Motor neuron (in vitro differentiated cells): Measurements from ENCODE around the gene DEPDC7. TPM values are rescaled to one million over a fixed set of nuclear protein-coding genes. Genes with fewer than 3 reads are reported as not detected.
A peak's percentile ranks its signal among the peaks of the same experiment; 100 is the strongest.
"Not testable (repeated sequence)": the region's sequence is repeated elsewhere in the genome, so short reads cannot be mapped to it uniquely, and the experiment has no call there.

ENCODE experiments used
- ATAC-seq, 8 experiments: fragments of 200-7000 bp; cut with Tn5 transposase; replicated peaks in 6 of 8; 2 replicates each; pipeline ENCODE4 v1.8.0; 2021; ENCODE audit warnings: mild to moderate bottlenecking in 8 of 8, moderate library complexity in 8 of 8
- H3K27ac ChIP-seq, 2 donors: fragments of 250-450 bp; sonication (Bioruptor Pico); 2 replicates each; pipeline ENCODE4 v1.9.0; 2021; ENCODE audit warnings: antibody characterized with exemption in 2 of 2, mild to moderate bottlenecking in 2 of 2, moderate library complexity in 1 of 2
- H3K4me1 ChIP-seq, 2 donors: fragments of 250-450 bp; sonication (Bioruptor Pico); replicated peaks in 1 of 2; 2 replicates each; pipeline ENCODE4 v1.6.1; 2021; ENCODE audit warnings: antibody characterized with exemption in 2 of 2, mild to moderate bottlenecking in 2 of 2, moderate library complexity in 1 of 2
- H3K4me3 ChIP-seq, 5 donors: fragments of 250-450 bp; sonication (Bioruptor Pico); 2 replicates each; pipeline ENCODE4 v1.9.0; 2021; ENCODE audit warnings: antibody characterized with exemption in 5 of 5, mild to moderate bottlenecking in 5 of 5, moderate library complexity in 4 of 5
- WGBS, 10 experiments: fragments of 450-650 bp; shearing (Covaris generic); methylation state at CpG; one replicate each; pipeline ENCODE4 v1.0.0; 2022; 5-methylcytosine and 5-hydroxymethylcytosine counted together
- in situ Hi-C, 9 experiments: fragments of 400-800 bp; cut with MboI; loops; one replicate each; pipeline ENCODE4 v1.15.0; 2021; ENCODE audit warnings: low sequenced_read_pairs in 9 of 9, low pct_unique_long_range_greater_than_20kb in 2 of 9; ENCODE audit not compliant: unreplicated experiment in 9 of 9
- total RNA-seq, 8 experiments: library from RNA; unstranded; fragments of 300-600 nt; gene quantifications; 2 replicates each; pipeline versions ENCODE4 v1.2.3 to v1.2.4, GENCODE V29; 2022

The DEPDC7 gene
- total RNA-seq, 8 experiments from 2014 or later = 1.4 to 6.0 (median 4.2) TPM

GRCh38 chr11:33049565-33050408 is 34.1 kb downstream of the DEPDC7 start:
- H3K27ac ChIP-seq, ATAC-seq, H3K4me3 ChIP-seq, H3K4me1 ChIP-seq: not testable (repeated sequence)
- WGBS, 10 experiments = 80 to 100% (median 83%) methylated on average over 1 to 2 of the region's 3 CpGs; no CpG with 5 or more reads in 3 of the 10 experiments
- in situ Hi-C loops = loop anchor here in 4 of 9 experiments (25.0 kb wide), 2 partner anchors 87 to 237 kb away; no protein-coding TSS in a partner anchor

DNA sequence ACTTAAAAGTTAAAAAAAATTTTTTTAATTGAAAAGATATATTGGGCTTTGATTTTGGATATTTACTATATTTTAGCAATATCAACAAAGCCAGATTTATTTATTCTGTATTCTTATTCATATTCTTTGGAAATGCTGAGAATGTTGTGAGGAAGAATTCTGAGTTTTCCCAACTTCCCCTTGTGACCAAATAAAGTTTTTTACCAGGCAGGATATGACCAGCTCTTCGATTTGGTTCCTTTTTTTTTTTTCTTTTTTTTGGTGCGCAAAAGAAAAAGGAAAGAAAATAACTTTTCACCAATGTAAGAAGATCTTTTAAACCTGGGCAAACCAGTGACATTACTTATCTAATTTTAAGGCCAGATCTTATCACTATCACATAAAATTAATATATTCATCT is 36.6 kb downstream of the DEPDC7 start:
- no peak for ATAC-seq
- H3K4me1 ChIP-seq = no peaks in the 10 kb centered on the region
- no peak overlapping the region for H3K4me3 ChIP-seq
- no peak overlapping the region for H3K27ac ChIP-seq
- WGBS, 10 experiments = 63 to 100% (median 90%) methylated on average over 1 to 2 of the region's 2 CpGs; no CpG with 5 or more reads in 2 of the 10 experiments
- in situ Hi-C loops = loop anchor here in 4 of 9 experiments (25.0 kb wide), 2 partner anchors 90 to 240 kb away; no protein-coding TSS in a partner anchor

- in situ Hi-C loops = loop anchor here in 4 of 9 experiments (25.0 kb wide), 2 partner anchors 93 to 243 kb away; no protein-coding TSS in a partner anchor
- Histone ChIP-seq H3K4me3 (no peak overlapping the region), H3K27ac (no peak overlapping the region), H3K4me1 (no peaks in the 10 kb centered on the region)
- ATAC-seq = peak in 1 of 8 experiments; percentile 32
Observed at GRCh38 chr11:33055375-33055774, 39.7 kb downstream of the DEPDC7 start.

GRCh38 chr11:33057284-33057683 is 41.6 kb downstream of the DEPDC7 start:
- no peak overlapping the region for H3K4me3 ChIP-seq
- H3K27ac ChIP-seq = no peak overlapping the region
- WGBS, 10 experiments = 29 to 100% (median 100%) methylated on average over 1 of the region's 1 CpG; no CpG with 5 or more reads in 1 of the 10 experiments
- ATAC-seq = peak in 2 of 8 experiments; percentile 20 to 31
- H3K4me1 ChIP-seq = no peaks in the 10 kb centered on the region
- in situ Hi-C loops = loop anchor here in 4 of 9 experiments (25.0 kb wide), 2 partner anchors 95 to 245 kb away; no protein-coding TSS in a partner anchor

DNA sequence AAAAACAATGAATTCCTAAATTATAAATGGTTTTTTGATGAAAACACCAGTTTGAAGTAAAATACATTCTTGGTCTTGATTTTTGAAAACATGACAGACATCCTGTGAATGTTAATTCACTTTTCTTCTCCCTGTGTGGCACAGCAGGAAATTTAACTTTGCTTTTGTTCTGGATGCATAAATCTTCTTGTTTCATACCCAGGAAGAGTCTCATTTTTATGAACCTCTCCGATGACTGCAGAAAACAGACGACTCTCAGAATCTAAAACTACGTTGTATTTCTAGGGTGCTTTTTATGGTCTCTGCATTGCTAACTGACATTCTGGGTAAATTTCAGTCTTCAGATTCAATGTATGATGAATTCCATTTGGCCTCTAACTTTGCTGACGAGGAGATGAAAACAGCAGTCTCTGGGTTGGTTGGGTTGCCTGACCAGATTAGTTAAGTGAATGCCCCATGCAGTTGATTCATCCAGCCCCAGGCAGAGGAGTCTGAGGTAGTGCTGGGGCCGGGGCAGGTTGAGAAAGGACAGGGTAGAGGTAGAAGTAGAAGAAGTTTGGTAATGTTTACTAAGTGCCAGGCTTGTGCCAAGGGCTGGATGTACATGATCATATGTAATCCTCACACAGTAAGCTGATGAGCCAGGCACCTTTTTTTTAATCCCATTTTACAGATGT is 43.8 kb downstream of the DEPDC7 start:
- ATAC-seq = no peak
- Histone ChIP-seq H3K27ac (no peak overlapping the region), H3K4me1 (no peaks in the 10 kb centered on the region), H3K4me3 (no peak overlapping the region)
- in situ Hi-C loops = loop anchor here in 4 of 9 experiments (25.0 kb wide), 2 partner anchors 97 to 247 kb away; no protein-coding TSS in a partner anchor
- WGBS, 10 experiments = 59 to 94% (median 78%) methylated on average over 1 to 5 of the region's 5 CpGs

DNA sequence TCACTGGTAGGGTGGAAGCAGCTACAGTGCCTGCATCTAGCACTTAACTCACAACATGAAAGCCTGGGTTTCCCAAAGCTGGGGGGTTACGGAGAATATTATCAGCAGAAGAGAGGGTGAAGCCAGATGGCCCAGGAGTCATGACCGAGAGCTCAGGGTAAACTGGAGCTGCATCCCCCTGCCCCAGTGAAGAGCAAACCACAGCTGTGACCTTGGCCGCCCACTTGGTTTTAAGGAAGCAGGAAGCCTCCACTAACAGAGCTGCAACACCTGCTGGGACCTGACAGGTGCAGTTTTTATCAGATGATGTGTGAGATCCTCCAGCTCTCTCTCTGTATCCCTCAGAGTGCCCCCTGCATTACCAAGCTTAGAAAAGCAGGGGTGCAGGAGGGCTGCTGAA is 44.6 kb downstream of the DEPDC7 start:
- Histone ChIP-seq H3K4me3 (no peak overlapping the region), H3K27ac (no peak overlapping the region), H3K4me1 (no peaks in the 10 kb centered on the region)
- WGBS, 10 experiments = 90 to 100% (median 96%) methylated on average over 1 to 3 of the region's 3 CpGs; no CpG with 5 or more reads in 6 of the 10 experiments
- no peak for ATAC-seq
- in situ Hi-C loops = loop anchor here in 4 of 9 experiments (25.0 kb wide), 2 partner anchors 98 to 248 kb away; no protein-coding TSS in a partner anchor

GRCh38 chr11:33062137-33062536 is 46.5 kb downstream of the DEPDC7 start:
- no peaks in the 10 kb centered on the region for H3K4me1 ChIP-seq
- no peak for ATAC-seq

DNA sequence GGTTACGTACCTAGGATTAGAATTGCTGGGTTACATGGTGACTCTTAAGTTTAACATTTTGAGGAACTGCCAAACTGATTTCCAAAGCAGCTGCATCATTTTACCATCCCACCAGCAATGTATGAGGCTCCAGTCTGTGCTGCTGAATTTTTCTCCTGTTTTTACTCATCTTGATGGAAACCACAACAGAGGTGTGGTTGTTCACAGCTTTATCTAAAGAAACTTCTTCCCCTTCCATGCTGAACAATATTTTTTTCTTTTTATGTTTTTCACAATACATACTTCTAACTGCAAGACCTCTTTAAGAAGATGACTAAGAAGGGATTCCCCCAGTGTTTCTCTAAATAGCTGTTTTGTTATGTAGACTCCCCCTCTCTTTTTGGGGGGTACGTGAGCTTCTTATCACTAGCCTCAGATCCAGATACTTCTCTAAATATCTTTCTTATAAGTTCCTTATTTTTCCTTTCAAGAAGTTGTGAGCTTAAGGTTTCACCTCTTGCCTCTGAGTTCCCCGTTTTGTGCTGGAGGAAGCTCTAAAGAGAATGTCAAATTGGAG is 47.7 kb downstream of the DEPDC7 start:
- Histone ChIP-seq H3K27ac (no peak overlapping the region), H3K4me3 (no peak overlapping the region), H3K4me1 (no peaks in the 10 kb centered on the region)
- ATAC-seq = peak in 2 of 8 experiments; percentile 32 to 50
- WGBS, 10 experiments = 22 to 100% (median 89%) methylated on average over 1 to 3 of the region's 3 CpGs
- in situ Hi-C loops = loop anchor here in 4 of 9 experiments (25.0 kb wide), 2 partner anchors 101 to 251 kb away; no protein-coding TSS in a partner anchor

More at GRCh38 chr11:33062137-33062536, 46.5 kb downstream of the DEPDC7 start:
- in situ Hi-C loops = loop anchor here in 4 of 9 experiments (25.0 kb wide), 2 partner anchors 100 to 250 kb away; no protein-coding TSS in a partner anchor
- no peak overlapping the region for H3K4me3 ChIP-seq
- H3K27ac ChIP-seq = no peak overlapping the region
- WGBS, 10 experiments = 50 to 97% (median 60%) methylated on average over 1 to 5 of the region's 5 CpGs; no CpG with 5 or more reads in 3 of the 10 experiments

DNA sequence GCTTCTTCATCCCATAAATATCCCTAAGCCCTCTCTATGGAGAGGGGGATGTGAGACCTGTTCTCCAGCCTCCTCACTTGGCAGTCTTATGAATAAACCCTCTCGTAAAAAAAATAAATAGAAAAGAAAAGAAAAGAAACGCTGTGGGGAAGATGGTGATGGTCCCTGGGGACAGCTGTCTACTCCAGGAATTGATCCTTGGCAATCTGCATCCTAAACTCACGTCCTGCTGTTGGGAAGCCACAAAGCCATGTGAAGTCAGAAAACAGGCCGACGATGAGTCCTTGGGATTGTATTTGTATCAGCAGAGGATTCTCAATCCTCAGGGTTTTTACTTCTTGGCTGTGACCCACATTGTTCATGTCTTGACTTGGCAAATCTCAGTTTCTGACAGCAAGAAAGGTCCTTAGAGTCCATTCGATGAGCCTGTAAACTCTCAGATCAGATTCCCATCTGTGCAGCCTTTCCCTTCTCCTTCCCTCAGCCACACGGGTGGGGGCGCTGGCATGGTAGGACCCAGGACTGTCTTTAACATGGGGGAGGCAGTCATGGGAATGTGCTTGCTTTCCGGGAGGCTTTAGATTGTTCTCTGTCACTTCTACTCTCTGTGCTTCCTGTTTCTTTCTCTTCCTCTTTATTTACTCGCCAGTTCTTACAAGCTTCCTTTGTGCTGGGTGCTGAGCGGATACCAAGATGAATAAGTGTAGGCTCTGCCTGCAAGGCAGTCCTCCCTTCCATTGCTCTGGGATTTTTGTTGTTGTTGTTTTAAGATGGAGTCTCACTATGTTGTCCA is 48.6 kb downstream of the DEPDC7 start:
- H3K27ac ChIP-seq = no peak overlapping the region

GRCh38 chr11:33064866-33065265 is 49.2 kb downstream of the DEPDC7 start:
- Histone ChIP-seq H3K4me3 (no peak overlapping the region), H3K27ac (no peak overlapping the region), H3K4me1 (no peaks in the 10 kb centered on the region)
- in situ Hi-C loops = loop anchor here in 4 of 9 experiments (25.0 kb wide), 2 partner anchors 103 to 253 kb away; no protein-coding TSS in a partner anchor
- 89 to 100% (median 96%) methylated on average over 2 to 4 of the region's 5 CpGs; no CpG with 5 or more reads in 4 of the 10 experiments for WGBS, 10 experiments
- no peak for ATAC-seq

More for the DNA sequence above, 48.6 kb downstream of the DEPDC7 start:
- ATAC-seq = peak in 2 of 8 experiments; percentile 21 to 35
- H3K4me3 ChIP-seq = no peak overlapping the region
- WGBS, 10 experiments = 20 to 89% (median 73%) methylated on average over 1 to 10 of the region's 11 CpGs
- in situ Hi-C loops = loop anchor here in 4 of 9 experiments (25.0 kb wide), 2 partner anchors 102 to 252 kb away; no protein-coding TSS in a partner anchor
- H3K4me1 ChIP-seq = no peaks in the 10 kb centered on the region

- H3K4me1 ChIP-seq = no peaks in the 10 kb centered on the region
Observed at GRCh38 chr11:33065445-33066178, 49.9 kb downstream of the DEPDC7 start.

More at GRCh38 chr11:33065445-33066178, 49.9 kb downstream of the DEPDC7 start:
- no peak overlapping the region for H3K4me3 ChIP-seq
- in situ Hi-C loops = loop anchor here in 4 of 9 experiments (25.0 kb wide), 2 partner anchors 103 to 253 kb away; no protein-coding TSS in a partner anchor
- whole genome bisulfite sequencing, 10 experiments = 49 to 95% (median 71%) methylated on average over 1 to 12 of the region's 22 CpGs; no CpG with 5 or more reads in 3 of the 10 experiments
- no peak overlapping the region for H3K27ac ChIP-seq
- ATAC-seq = peak; percentile 46 to 99 (median 76)
